SJSA1 (cell line): ENCODE data around the gene MYO7A. TPM values are rescaled to one million over a fixed set of nuclear protein-coding genes. Genes with fewer than 3 reads are reported as not detected.

Experiments used
- DNase-seq, 2 experiments: peaks; one replicate each; pipeline ENCODE4 v3.0.0-alpha.2; 2015 to 2020; ENCODE audit warnings: low spot score in 2 of 2, low read depth in 1 of 2
- H3K27ac ChIP-seq: fragments of 250-450 bp; sonication (Bioruptor Pico); 2 replicates; pipeline ENCODE4 v1.5.1; 2020; ENCODE audit warnings: mild to moderate bottlenecking, moderate library complexity
- H3K27me3 ChIP-seq: fragments of 250-450 bp; sonication (Bioruptor Pico); replicated peaks from 2 replicates; pipeline ENCODE4 v1.5.1; 2020; ENCODE audit warnings: mild to moderate bottlenecking, moderate library complexity
- H3K36me3 ChIP-seq: fragments of 250-450 bp; sonication (Bioruptor Pico); 2 replicates; pipeline ENCODE4 v1.5.1; 2020; ENCODE audit warnings: mild to moderate bottlenecking
- H3K4me1 ChIP-seq: fragments of 250-450 bp; sonication (Bioruptor Pico); replicated peaks from 2 replicates; pipeline ENCODE4 v1.6.1; 2021; ENCODE audit warnings: mild to moderate bottlenecking
- H3K4me3 ChIP-seq: fragments of 250-450 bp; sonication (Bioruptor Pico); 2 replicates; pipeline ENCODE4 v1.5.1; 2020; ENCODE audit warnings: mild to moderate bottlenecking
- H3K9me3 ChIP-seq: fragments of 250-450 bp; sonication (Bioruptor Pico); replicated peaks from 2 replicates; pipeline ENCODE4 v1.5.1; 2020; ENCODE audit warnings: mild to moderate bottlenecking
- total RNA-seq: library from RNA; depleted of rRNA; stranded (reverse); fragments of >200 nt; shearing (Covaris generic); gene quantifications from 2 replicates; pipeline ENCODE4 v1.2.3, GENCODE V29; 2014

MYO7A gene
- total RNA-seq, 1 experiment from 2014 or later: not detected

- DNase-seq: no peak
- Histone ChIP-seq H3K27me3 (no peaks in the 10 kb centered on the region), H3K27ac (no peak overlapping the region), H3K4me1 (peaks cover 23% of the 10 kb centered on the region), H3K4me3 (no peak overlapping the region), H3K36me3 (peaks cover 4% of the 10 kb centered on the region; the same call in 1 of the 2 replicates), H3K9me3 (no peaks in the 10 kb centered on the region)
Observed at GRCh38 chr11:77111946-77112345, 16.1 kb upstream of the MYO7A start.

GRCh38 chr11:77112641-77113381 is 15.2 kb upstream of the MYO7A start:
- H3K4me1 ChIP-seq: peaks cover 15% of the 10 kb centered on the region
- DNase-seq: no peak
- H3K27me3 ChIP-seq: no peaks in the 10 kb centered on the region

GRCh38 chr11:77113382-77114088 is 14.5 kb upstream of the MYO7A start:
- H3K27me3 ChIP-seq: no peaks in the 10 kb centered on the region
- H3K9me3 ChIP-seq: no peaks in the 10 kb centered on the region
- no peak for DNase-seq
- no peak overlapping the region for H3K4me3 ChIP-seq
- H3K4me1 ChIP-seq: peaks cover 9% of the 10 kb centered on the region; the same call in 1 of the 2 replicates
- no peak overlapping the region for H3K27ac ChIP-seq
- H3K36me3 ChIP-seq: peaks cover 4% of the 10 kb centered on the region; the same call in 1 of the 2 replicates

More at GRCh38 chr11:77112641-77113381, 15.2 kb upstream of the MYO7A start:
- H3K9me3 ChIP-seq: no peaks in the 10 kb centered on the region
- no peak overlapping the region for H3K27ac ChIP-seq
- no peak overlapping the region for H3K4me3 ChIP-seq
- peaks cover 4% of the 10 kb centered on the region; the same call in 1 of the 2 replicates for H3K36me3 ChIP-seq

- Histone ChIP-seq H3K9me3 (no peaks in the 10 kb centered on the region), H3K27me3 (no peaks in the 10 kb centered on the region), H3K4me3 (no peak overlapping the region), H3K36me3 (peaks cover 4% of the 10 kb centered on the region; the same call in 1 of the 2 replicates), H3K27ac (no peak overlapping the region), H3K4me1 (peaks cover 7% of the 10 kb centered on the region; the same call in 1 of the 2 replicates)
- DNase-seq: no peak
Observed at GRCh38 chr11:77114089-77114463, 14.0 kb upstream of the MYO7A start.

DNA sequence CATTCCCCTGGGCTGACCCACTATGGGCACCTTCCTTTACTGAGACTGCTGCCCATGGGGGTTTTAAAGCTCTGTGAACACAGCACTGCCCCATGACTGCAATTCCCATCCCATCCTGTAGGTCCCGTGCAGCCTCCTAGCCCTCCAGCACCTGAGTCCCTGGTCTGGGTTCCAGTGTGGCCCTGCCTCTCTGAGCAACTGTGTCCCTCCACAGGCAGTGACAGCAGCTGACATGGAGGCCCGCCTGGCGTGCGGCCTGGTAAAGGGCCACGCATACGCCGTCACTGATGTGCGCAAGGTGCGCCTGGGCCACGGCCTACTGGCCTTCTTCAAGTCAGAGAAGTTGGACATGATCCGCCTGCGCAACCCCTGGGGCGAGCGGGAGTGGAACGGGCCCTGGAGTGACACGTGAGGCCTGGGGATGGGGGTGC is 12.8 kb upstream of the MYO7A start:
- Histone ChIP-seq H3K9me3 (no peaks in the 10 kb centered on the region), H3K36me3 (peaks cover 4% of the 10 kb centered on the region; the same call in 1 of the 2 replicates), H3K4me3 (no peak overlapping the region), H3K4me1 (no peaks in the 10 kb centered on the region), H3K27me3 (no peaks in the 10 kb centered on the region), H3K27ac (no peak overlapping the region)
- DNase-seq: no peak

DNA sequence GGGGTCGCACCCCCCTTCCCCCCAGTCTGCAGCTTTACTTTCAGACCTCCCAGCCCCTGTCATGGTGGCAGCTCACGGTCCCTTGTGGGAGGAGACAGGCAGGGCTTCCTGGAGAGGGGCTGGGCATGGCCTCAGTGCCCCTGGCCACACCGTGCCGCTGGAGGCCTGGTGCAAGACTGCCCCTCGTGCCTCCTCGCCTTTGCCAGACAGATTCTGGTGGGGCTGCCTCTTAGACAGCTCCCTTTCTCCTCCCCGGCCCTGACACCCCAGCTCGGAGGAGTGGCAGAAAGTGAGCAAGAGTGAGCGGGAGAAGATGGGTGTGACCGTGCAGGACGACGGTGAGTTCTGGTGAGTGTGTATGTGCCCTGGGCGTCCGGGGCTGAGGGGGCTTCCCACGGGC is 12.1 kb upstream of the MYO7A start:
- Histone ChIP-seq H3K9me3 (no peaks in the 10 kb centered on the region), H3K27me3 (no peaks in the 10 kb centered on the region), H3K4me3 (no peak overlapping the region), H3K4me1 (no peaks in the 10 kb centered on the region), H3K27ac (no peak overlapping the region), H3K36me3 (peaks cover 4% of the 10 kb centered on the region; the same call in 1 of the 2 replicates)
- DNase-seq: no peak

DNA sequence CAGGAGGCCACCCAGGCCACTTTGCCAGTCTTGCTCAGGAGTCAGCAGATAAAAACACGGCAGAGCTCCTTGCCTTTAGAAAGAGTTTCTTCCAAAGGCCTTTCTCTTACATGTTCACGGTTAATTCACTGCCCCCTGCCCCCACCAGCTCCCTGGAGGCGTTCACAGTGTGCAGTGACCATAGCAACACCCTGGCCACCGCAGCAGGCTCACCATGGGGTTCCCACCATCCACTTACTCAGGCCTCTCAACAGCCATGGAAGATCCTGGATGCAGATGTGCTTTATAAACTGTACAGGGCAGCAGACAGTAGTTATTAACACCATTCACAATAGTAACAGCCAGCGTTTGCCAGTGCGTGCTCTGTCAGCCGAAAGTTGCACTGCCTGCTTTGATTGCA is 10.6 kb upstream of the MYO7A start:
- Histone ChIP-seq H3K4me3 (no peak overlapping the region), H3K27ac (no peak overlapping the region), H3K36me3 (peaks cover 4% of the 10 kb centered on the region; the same call in 1 of the 2 replicates), H3K4me1 (no peaks in the 10 kb centered on the region), H3K9me3 (no peaks in the 10 kb centered on the region), H3K27me3 (no peaks in the 10 kb centered on the region)
- DNase-seq: no peak

- Histone ChIP-seq H3K27me3 (no peaks in the 10 kb centered on the region), H3K9me3 (no peaks in the 10 kb centered on the region), H3K4me1 (no peaks in the 10 kb centered on the region), H3K4me3 (no peak overlapping the region), H3K27ac (no peak overlapping the region), H3K36me3 (peaks cover 4% of the 10 kb centered on the region; the same call in 1 of the 2 replicates)
- no peak for DNase-seq
Observed at GRCh38 chr11:77118086-77118485, 10.0 kb upstream of the MYO7A start.

- no peaks in the 10 kb centered on the region for H3K4me1 ChIP-seq
- H3K27me3 ChIP-seq: no peaks in the 10 kb centered on the region
- no peak overlapping the region for H3K4me3 ChIP-seq
- H3K27ac ChIP-seq: no peak overlapping the region
- H3K9me3 ChIP-seq: no peaks in the 10 kb centered on the region
- peaks cover 4% of the 10 kb centered on the region; the same call in 1 of the 2 replicates for H3K36me3 ChIP-seq
- no peak for DNase-seq
Observed at GRCh38 chr11:77118971-77119370, 9.1 kb upstream of the MYO7A start.

GRCh38 chr11:77119531-77119936 is 8.5 kb upstream of the MYO7A start:
- no peaks in the 10 kb centered on the region for H3K27me3 ChIP-seq
- no peak overlapping the region for H3K4me3 ChIP-seq
- no peaks in the 10 kb centered on the region; the same call in 1 of the 2 replicates for H3K36me3 ChIP-seq
- H3K4me1 ChIP-seq: no peaks in the 10 kb centered on the region
- no peak overlapping the region for H3K27ac ChIP-seq
- H3K9me3 ChIP-seq: no peaks in the 10 kb centered on the region
- DNase-seq: no peak

- Histone ChIP-seq H3K4me3 (no peak overlapping the region), H3K36me3 (no peaks in the 10 kb centered on the region; the same call in 1 of the 2 replicates), H3K27ac (no peak overlapping the region), H3K9me3 (no peaks in the 10 kb centered on the region), H3K27me3 (no peaks in the 10 kb centered on the region), H3K4me1 (no peaks in the 10 kb centered on the region)
- no peak for DNase-seq
Observed at GRCh38 chr11:77120571-77120970, 7.5 kb upstream of the MYO7A start.

GRCh38 chr11:77121096-77121640 is 6.9 kb upstream of the MYO7A start:
- DNase-seq: no peak
- Histone ChIP-seq H3K27ac (no peak overlapping the region), H3K36me3 (no peaks in the 10 kb centered on the region; the same call in 1 of the 2 replicates), H3K27me3 (no peaks in the 10 kb centered on the region), H3K4me1 (no peaks in the 10 kb centered on the region), H3K4me3 (no peak overlapping the region), H3K9me3 (no peaks in the 10 kb centered on the region)

- no peaks in the 10 kb centered on the region for H3K27me3 ChIP-seq
- H3K9me3 ChIP-seq: no peaks in the 10 kb centered on the region
- DNase-seq: no peak
- no peak overlapping the region for H3K27ac ChIP-seq
- no peak overlapping the region for H3K4me3 ChIP-seq
- no peaks in the 10 kb centered on the region; the same call in 1 of the 2 replicates for H3K36me3 ChIP-seq
- peaks cover 3% of the 10 kb centered on the region for H3K4me1 ChIP-seq
Observed at GRCh38 chr11:77121876-77122575, 6.0 kb upstream of the MYO7A start.
